GM12891 (cell line): Measurements from ENCODE around the gene CTCF. TPM values are rescaled to one million over a fixed set of nuclear protein-coding genes. Genes with fewer than 3 reads are reported as not detected.
"Not testable (repeated sequence)": the region's sequence is repeated elsewhere in the genome, so short reads cannot be mapped to it uniquely, and the experiment has no call there.

Source experiments
- DNase-seq: peaks from one replicate; pipeline ENCODE4 v3.0.0; 2011; ENCODE audit warnings: low spot score; ENCODE audit not compliant: insufficient read length
- FAIRE-seq: peaks from 2 replicates; lab custom pipeline; 2011; peaks lifted over from hg19 to GRCh38; lab: Jason Lieb, UNC
- PAX5 ChIP-seq: IDR thresholded peaks from 2 replicates; pipeline ENCODE4 v1.6.1; 2011; ENCODE audit warnings: low read length, moderate library complexity, mild to moderate bottlenecking; ENCODE audit not compliant: insufficient read depth, severe bottlenecking
- POLR2A ChIP-seq: IDR thresholded peaks from 2 replicates; pipeline ENCODE4 v1.6.1; 2011; ENCODE audit warnings: low read depth, low read length, control low read depth
- POLR2AphosphoS5 ChIP-seq: IDR thresholded peaks from 2 replicates; pipeline ENCODE4 v1.6.1; 2011; ENCODE audit warnings: low read depth, low read length, control low read depth
- POU2F2 ChIP-seq: IDR thresholded peaks from 2 replicates; pipeline ENCODE4 v1.6.1; 2011; ENCODE audit warnings: low read depth, mild to moderate bottlenecking, control low read depth, low read length, moderate library complexity
- SPI1 ChIP-seq: IDR thresholded peaks from 2 replicates; pipeline ENCODE4 v1.6.1; 2011; ENCODE audit warnings: low read depth, low read length, control low read depth
- TAF1 ChIP-seq: IDR thresholded peaks from 2 replicates; pipeline ENCODE4 v1.6.1; 2011; ENCODE audit warnings: low read depth, low read length, control low read depth
- polyA plus RNA-seq: library from polyadenylated mRNA; unstranded; fragments of >200 nt; gene quantifications from one replicate; pipeline ENCODE4 v1.2.1, GENCODE V29; 2012; ENCODE audit warnings: low read depth, missing spikeins, inconsistent platforms; ENCODE audit not compliant: missing spikeins

CTCF gene
- polyA plus RNA-seq = 21.2 TPM

DNA sequence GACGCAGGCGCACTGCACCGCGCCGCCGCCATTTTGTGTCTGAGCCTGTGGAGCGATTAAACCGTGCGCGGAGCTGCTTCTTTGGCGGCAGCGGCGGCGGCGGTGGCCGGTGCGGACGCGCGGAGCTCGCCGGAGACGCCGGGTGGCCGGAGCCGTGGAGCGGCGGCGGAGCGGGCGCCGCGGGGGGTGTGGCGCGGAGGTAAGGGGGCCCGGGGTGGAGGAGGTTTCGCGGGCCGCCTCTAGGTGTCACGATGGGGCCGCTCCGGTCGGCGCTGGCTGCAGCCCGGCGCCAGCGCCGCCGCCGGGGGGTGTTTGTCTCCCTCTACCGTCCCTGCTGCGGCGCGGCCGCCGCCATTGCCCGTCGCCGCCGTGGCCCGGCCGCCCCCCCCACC is at the start of gene CTCF:
Gene CTCF, plus strand, starts transcription at position 1 of the 392 bp plus-strand sequence. CDS start 48,307 bp downstream, outside the sequence.
- DNase-seq = no peak
- no peak for TF ChIP-seq TAF1
- no peak for TF ChIP-seq POU2F2
- TF ChIP-seq POLR2A = no peak
- TF ChIP-seq PAX5 = no peak
- no peak for TF ChIP-seq SPI1
- no peak for TF ChIP-seq POLR2AphosphoS5
- peak; percentile 56 for FAIRE-seq

- DNase-seq, FAIRE-seq: not testable (repeated sequence)
Observed at GRCh38 chr16:67513892-67514291, 48.4 kb upstream of the CTCF start.

DNA sequence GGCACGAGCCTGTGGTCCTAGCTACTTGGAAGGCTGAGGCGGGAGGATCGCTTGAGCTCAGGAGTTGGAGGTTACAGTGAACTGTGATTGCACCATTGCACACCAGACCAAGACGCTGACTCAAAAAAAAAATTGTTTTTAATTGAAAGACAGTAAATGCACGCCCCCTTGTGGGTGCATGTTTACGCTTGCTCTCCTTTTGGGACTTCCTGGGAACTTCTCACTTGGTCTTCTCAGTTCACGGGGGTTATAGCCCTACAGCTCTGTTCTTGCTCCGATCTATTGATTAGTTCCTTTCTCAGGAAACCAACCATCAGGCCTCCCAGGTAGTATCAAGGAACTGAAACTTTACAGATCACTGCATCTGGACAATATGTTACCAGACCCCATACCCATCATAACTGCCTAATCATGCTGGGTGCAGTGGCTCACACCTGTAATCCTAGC is 47.9 kb upstream of the CTCF start:
- peak; percentile 47 for DNase-seq
- FAIRE-seq = peak; percentile 82
- TF ChIP-seq PAX5 (no peak), SPI1 (peak; percentile 77)

DNA sequence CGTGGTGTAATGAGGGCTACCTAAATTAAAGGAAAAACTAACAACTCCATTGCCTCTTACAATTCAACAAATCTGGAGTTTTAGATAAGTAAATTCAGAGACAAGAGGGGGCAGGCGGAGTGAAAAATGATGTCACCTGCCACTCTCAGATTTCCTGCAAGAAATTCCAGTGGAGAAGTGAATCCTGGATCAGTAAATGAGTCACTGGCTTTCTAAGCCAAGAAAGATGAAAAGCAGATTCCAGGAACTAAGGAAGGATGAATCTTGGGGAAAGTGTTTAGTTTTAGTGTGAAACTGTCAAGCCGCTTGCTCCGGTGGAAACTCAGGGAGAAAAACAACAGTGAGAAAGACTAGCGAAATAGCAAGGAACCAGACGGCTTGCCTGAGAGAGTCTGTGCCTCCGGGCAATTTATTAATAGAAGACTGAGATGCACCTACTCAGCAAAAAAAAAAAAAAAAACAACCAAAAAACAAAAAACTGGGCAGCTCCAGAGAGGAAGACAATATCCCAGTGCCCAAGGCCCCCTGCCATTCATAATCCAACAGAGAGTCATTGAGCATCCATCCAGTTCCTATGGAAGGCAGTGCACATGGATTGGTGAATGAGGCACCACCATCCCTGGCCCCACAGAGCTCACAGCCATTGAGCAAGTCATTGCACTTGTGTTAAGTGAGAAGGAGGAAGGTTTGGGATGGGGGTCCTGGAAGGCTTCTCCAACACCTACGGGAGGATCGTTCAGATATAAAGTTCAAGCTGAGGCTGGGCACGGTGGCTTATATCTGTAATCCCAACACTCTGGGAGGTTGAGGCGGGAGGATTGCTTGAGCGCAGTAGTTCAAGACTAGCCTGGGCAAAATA is 45.8 kb upstream of the CTCF start:
- DNase-seq (no peak), FAIRE-seq (no peak)

GRCh38 chr16:67517155-67517445 is 45.2 kb upstream of the CTCF start:
- FAIRE-seq (no peak), DNase-seq (no peak)
- TF ChIP-seq POLR2A = no peak
- TF ChIP-seq PAX5 = no peak
- no peak for TF ChIP-seq TAF1
- TF ChIP-seq SPI1 = no peak
- TF ChIP-seq POLR2AphosphoS5 = no peak
- TF ChIP-seq POU2F2 = no peak

More for the DNA sequence above, 45.8 kb upstream of the CTCF start:
- TF ChIP-seq POLR2AphosphoS5 (no peak), POU2F2 (no peak), PAX5 (no peak), POLR2A (no peak), TAF1 (no peak), SPI1 (no peak)

DNA sequence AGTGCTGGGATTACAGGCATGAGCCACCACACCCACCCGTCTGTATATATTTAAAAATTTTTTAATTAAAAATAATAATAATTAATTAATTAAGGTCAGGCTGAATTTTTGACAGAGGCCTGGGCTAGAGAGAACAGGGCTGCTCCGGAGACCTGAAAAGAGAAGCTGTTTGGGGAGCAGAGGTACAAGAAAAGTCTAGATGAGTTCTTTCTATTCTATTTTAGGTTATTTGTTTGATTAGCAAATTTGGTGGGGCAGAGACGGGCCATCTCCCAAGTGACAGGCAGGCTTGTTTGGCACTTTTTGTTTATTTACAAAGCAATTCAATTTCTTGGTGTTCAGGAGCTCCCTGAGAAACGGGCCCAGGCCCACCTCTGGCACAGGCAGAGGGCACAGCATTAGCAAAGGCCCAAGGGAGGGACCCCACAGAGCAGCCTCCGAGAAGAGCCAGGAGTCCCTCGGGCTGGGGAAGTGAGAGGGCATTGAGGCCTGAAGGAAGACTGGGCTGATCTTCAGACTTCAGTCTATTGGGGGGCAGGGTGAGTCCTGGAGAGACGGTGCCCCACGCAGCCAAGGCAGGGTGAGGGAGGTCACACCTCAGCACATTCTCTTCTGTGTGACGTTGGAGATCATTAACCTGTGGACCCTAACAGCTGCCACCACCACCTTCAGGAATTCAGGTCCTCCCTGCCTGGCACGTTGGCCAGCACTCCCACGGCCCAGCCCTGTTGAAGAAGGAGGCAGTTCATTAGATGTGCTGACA is 44.5 kb upstream of the CTCF start:
- no peak for DNase-seq
- TF ChIP-seq POLR2A = no peak
- peak; percentile 96 for TF ChIP-seq SPI1
- peak; percentile 86 for FAIRE-seq

DNA sequence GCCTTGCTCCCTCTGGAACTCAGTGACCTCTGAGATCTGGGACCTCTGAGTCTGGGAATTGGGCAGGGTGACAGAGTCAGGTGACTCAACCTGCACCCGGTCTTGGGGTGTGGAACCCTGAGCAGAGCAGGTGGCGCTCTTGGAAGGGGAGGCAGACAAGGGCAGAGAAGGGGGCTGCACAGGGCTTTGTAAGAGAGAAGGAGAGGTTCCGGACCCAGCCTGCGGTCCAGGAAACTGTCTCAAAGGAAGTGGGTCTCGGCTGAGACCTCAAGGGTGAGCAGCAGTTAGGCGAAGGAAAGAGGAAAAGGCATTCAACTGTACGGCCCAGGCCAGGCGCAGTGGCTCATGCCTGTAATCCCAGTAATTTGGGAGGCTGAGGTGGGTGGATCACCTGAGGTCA is 43.6 kb upstream of the CTCF start:
- DNase-seq = no peak
- FAIRE-seq = peak; percentile 28
- no peak for TF ChIP-seq TAF1
- TF ChIP-seq POLR2AphosphoS5 = no peak
- no peak for TF ChIP-seq SPI1

DNA sequence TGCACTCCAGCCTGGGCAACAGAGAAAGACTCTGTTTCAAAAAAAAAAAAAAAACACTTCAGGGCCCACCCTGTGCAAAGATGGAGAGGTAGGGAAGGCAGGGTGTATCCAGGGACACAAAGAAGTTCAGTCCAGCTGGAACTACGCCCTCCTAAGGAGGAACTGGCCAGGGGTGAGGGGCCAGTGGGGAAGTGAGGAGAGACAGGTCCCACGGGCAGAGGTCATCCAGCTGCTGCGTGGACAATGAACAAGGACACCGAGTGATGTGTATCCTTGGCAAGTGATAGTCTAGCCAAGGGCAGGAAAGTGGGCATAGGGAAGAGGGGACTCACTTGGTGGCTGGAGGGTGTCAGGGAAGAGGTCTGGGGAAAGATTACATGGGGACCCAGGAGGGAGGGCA is 43.1 kb upstream of the CTCF start:
- no peak for FAIRE-seq
- TF ChIP-seq POU2F2 (no peak), POLR2A (no peak), POLR2AphosphoS5 (no peak), SPI1 (no peak), PAX5 (no peak), TAF1 (no peak)
- no peak for DNase-seq

DNA sequence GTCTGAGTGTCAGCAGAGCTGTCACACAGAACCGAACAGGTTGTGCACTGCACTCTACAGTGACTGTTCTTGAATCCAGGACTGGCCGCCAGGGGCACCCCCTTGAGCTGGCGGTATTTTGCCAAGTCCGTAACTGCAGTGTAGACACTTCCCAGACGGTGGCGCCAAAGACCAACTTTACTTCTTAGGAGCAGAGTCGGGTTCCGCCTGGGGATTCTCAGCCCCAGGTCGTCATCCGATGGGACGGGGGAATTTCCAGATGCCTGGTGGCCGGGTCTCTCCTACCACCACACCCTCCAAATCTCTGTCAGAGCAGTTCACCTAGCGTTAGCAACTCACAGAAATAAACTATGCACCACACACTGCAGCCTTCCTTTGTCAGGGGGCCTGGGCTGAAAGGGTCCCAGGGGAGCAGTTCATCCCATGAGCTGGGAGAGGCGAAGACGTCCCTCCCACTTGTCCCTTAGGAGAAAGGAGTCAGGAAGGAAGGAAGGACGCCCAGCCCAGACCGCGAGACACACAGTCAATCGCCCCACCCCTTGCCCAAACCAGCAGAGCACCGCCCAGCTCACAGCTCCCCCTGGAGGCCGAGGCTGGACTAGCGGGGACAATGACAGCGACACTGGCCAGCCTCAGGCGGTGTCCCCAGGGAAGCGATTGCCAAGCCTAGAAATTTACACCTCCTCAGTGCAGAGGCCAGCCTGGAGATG is 41.1 kb upstream of the CTCF start:
- DNase-seq (peak; percentile 80), FAIRE-seq (peak; percentile 90)
- TF ChIP-seq PAX5 (peak; percentile 51), SPI1 (no peak)

DNA sequence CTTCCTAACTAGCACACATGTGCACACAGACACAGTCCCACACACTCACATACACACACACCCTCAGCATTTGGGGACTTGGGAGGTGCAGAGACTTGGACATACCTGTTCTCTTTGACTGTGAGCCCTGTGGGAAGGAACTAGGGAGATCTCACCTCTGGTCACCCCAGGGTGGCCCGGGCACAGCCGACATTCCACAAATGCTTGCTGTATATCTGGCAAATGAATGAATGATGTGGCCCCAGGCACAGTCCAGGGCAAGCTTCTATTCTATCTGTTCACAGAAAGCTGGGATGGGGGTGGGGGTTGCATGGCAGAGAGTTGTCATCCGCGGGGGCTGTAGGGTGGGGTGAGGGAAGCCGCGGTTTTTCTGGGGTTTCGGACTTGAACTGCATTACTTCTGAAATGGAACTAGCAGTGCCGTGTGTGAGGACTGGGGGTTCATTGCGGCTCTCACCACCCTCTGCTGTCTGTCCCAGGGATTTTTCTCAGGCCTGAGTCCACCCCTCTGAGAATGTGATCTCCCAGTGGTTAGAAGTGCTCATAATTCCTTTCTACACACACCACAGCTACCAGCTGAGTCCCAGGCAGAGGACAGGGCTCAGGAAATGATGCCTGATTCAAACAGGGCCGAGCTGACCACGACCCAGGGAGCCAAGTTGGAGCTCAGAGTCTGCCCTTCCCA is 37.0 kb upstream of the CTCF start:
- no peak for TF ChIP-seq PAX5
- TF ChIP-seq TAF1 = no peak
- TF ChIP-seq POLR2AphosphoS5 = no peak
- TF ChIP-seq POLR2A = no peak
- TF ChIP-seq SPI1 = no peak
- no peak for TF ChIP-seq POU2F2
- FAIRE-seq (peak; percentile 43), DNase-seq (no peak)
